ENCODE results near the gene NUDT1. TPM values are rescaled to one million over a fixed set of nuclear protein-coding genes. Genes with fewer than 3 reads are reported as not detected.

NUDT1 gene
- total RNA-seq, 2 experiments from 2014 or later, result 12.8 to 13.0 TPM

GRCh38 chr7:2209961-2210323 is 32.1 kb upstream of the NUDT1 start:
- no peak for TF ChIP-seq CTCF (IDR thresholded peaks at IDR 0.05)
- no peak overlapping the region for H3K4me3 Mint-ChIP-seq
- no peak overlapping the region for H3K27ac ChIP-seq (ENCODE audit: low read depth in 1 of 2, low read length in 2 of 2)
- H3K4me3 ChIP-seq (ENCODE audit: low read length), result no peak overlapping the region
- H3K9me3 Mint-ChIP-seq, result no peaks in the 10 kb centered on the region
- ChIA-PET CTCF (no interaction called here), POLR2A (interaction anchor here (0.7 kb wide), 1 partner anchor 117 kb away, joined by 4 read pairs; no protein-coding TSS in a partner anchor)
- no peaks in the 10 kb centered on the region for H3K27me3 Mint-ChIP-seq
- ATAC-seq (ENCODE audit: poor library complexity) (no peak), DNase-seq (no peak)
- H3K4me1 ChIP-seq (ENCODE audit: insufficient read depth, low read length), result peaks cover 7% of the 10 kb centered on the region
- no peaks in the 10 kb centered on the region for H3K27me3 ChIP-seq (ENCODE audit: control insufficient read depth in 1 of 2, insufficient read depth in 2 of 2, low read length in 2 of 2)
- H3K4me1 Mint-ChIP-seq (ENCODE audit: low read depth), result no peaks in the 10 kb centered on the region
- peaks cover 40% of the 10 kb centered on the region for H3K36me3 ChIP-seq (ENCODE audit: insufficient read depth, low read length)
- intact Hi-C loops (cut with DNase I, micrococcal nuclease), result loop anchor here (1.0 to 10.0 kb wide), 5 partner anchors 315 to 631 kb away; no protein-coding TSS in a partner anchor
- H3K36me3 Mint-ChIP-seq (ENCODE audit: low read depth), result peaks cover 53% of the 10 kb centered on the region
- no peaks in the 10 kb centered on the region for H3K9me3 ChIP-seq (ENCODE audit: control insufficient read depth in 1 of 2, insufficient read depth in 1 of 2, low read length in 2 of 2)
- no peak overlapping the region for H3K27ac Mint-ChIP-seq

- Mint-ChIP-seq H3K36me3 (ENCODE audit: low read depth) (peaks cover 60% of the 10 kb centered on the region), H3K9me3 (no peaks in the 10 kb centered on the region), H3K27ac (no peak overlapping the region), H3K4me3 (no peak overlapping the region), H3K4me1 (ENCODE audit: low read depth) (no peaks in the 10 kb centered on the region), H3K27me3 (no peaks in the 10 kb centered on the region)
- Histone ChIP-seq H3K4me3 (ENCODE audit: low read length) (no peak overlapping the region), H3K27ac (ENCODE audit: low read depth in 1 of 2, low read length in 2 of 2) (no peak overlapping the region), H3K9me3 (ENCODE audit: control insufficient read depth in 1 of 2, insufficient read depth in 1 of 2, low read length in 2 of 2) (no peaks in the 10 kb centered on the region), H3K4me1 (ENCODE audit: insufficient read depth, low read length) (peaks cover 7% of the 10 kb centered on the region), H3K36me3 (ENCODE audit: insufficient read depth, low read length) (peaks cover 43% of the 10 kb centered on the region), H3K27me3 (ENCODE audit: control insufficient read depth in 1 of 2, insufficient read depth in 2 of 2, low read length in 2 of 2) (no peaks in the 10 kb centered on the region)
- intact Hi-C loops (cut with DNase I, micrococcal nuclease), result no loop called here
- TF ChIP-seq CTCF (IDR thresholded peaks at IDR 0.05), result no peak
- CTCF ChIA-PET, result no interaction called here
- POLR2A ChIA-PET, result no interaction called here
- DNase-seq (no peak), ATAC-seq (ENCODE audit: poor library complexity) (no peak)
Observed at GRCh38 chr7:2210551-2211258, 31.3 kb upstream of the NUDT1 start.

- intact Hi-C loops (cut with DNase I, micrococcal nuclease), result no loop called here
- Histone ChIP-seq H3K36me3 (ENCODE audit: insufficient read depth, low read length) (peaks cover 48% of the 10 kb centered on the region), H3K4me1 (ENCODE audit: insufficient read depth, low read length) (peaks cover 7% of the 10 kb centered on the region), H3K9me3 (ENCODE audit: control insufficient read depth in 1 of 2, insufficient read depth in 1 of 2, low read length in 2 of 2) (no peaks in the 10 kb centered on the region), H3K4me3 (ENCODE audit: low read length) (no peak overlapping the region), H3K27ac (ENCODE audit: low read depth in 1 of 2, low read length in 2 of 2) (no peak overlapping the region), H3K27me3 (ENCODE audit: control insufficient read depth in 1 of 2, insufficient read depth in 2 of 2, low read length in 2 of 2) (no peaks in the 10 kb centered on the region)
- no peak overlapping the region for H3K4me3 Mint-ChIP-seq
- ATAC-seq (ENCODE audit: poor library complexity) (no peak), DNase-seq (no peak)
- H3K4me1 Mint-ChIP-seq (ENCODE audit: low read depth), result no peaks in the 10 kb centered on the region
- no peak for TF ChIP-seq CTCF (IDR thresholded peaks at IDR 0.05)
- no peaks in the 10 kb centered on the region for H3K27me3 Mint-ChIP-seq
- H3K36me3 Mint-ChIP-seq (ENCODE audit: low read depth), result peaks cover 67% of the 10 kb centered on the region
- H3K9me3 Mint-ChIP-seq, result no peaks in the 10 kb centered on the region
- CTCF ChIA-PET, result no interaction called here
- no peak overlapping the region for H3K27ac Mint-ChIP-seq
- POLR2A ChIA-PET, result no interaction called here
Observed at GRCh38 chr7:2211259-2211880, 30.7 kb upstream of the NUDT1 start.
